Measurements from ENCODE around the gene GMEB2. TPM values are rescaled to one million over a fixed set of nuclear protein-coding genes. Genes with fewer than 3 reads are reported as not detected.

GMEB2 gene
- total RNA-seq, 1 experiment from 2014 or later, result 14.3 TPM

GRCh38 chr20:63627751-63628245 is 897 bp upstream of the GMEB2 start:
- no peaks in the 10 kb centered on the region for H3K79me1 ChIP-seq (ENCODE audit: insufficient read depth, low read depth, low read length, poor library complexity, severe bottlenecking)
- peak overlapping the region; percentile 95 for H3K4me2 ChIP-seq (ENCODE audit: insufficient read depth, insufficient read length, low read length)
- no peak overlapping the region for H2BK15ac ChIP-seq (ENCODE audit: low read depth, low read length)
- no peak overlapping the region for H3K14ac ChIP-seq (ENCODE audit: insufficient read depth, low read length)
- no peaks in the 10 kb centered on the region for H3K9me3 Mint-ChIP-seq
- WGBS (ENCODE audit: extremely low coverage, insufficient read length, low lambda C conversion rate), result no CpG with 5 or more reads among the region's 28 CpGs
- H2BK120ac ChIP-seq (ENCODE audit: low read depth, low read length, poor library complexity, severe bottlenecking), result no peak overlapping the region
- H3K4me1 ChIP-seq (ENCODE audit: insufficient read depth, low read length), result no peaks in the 10 kb centered on the region; the same call in 1 of the 2 replicates
- peaks cover 10% of the 10 kb centered on the region for H3K23me2 ChIP-seq (ENCODE audit: insufficient read length, low read depth, low read length, poor library complexity, severe bottlenecking)
- H3K4me1 Mint-ChIP-seq, result peaks cover 12 to 16% of the 10 kb centered on the region in 2 experiments
- peak overlapping the region; percentile 74 for H3K9ac ChIP-seq (ENCODE audit: extremely low read depth, insufficient read length, low read length)
- H3K18ac ChIP-seq (ENCODE audit: insufficient read length, low read depth, low read length), result no peak overlapping the region
- no peak overlapping the region for H3K4ac ChIP-seq (ENCODE audit: low read depth, low read length)
- no peak overlapping the region for H2BK20ac ChIP-seq (ENCODE audit: low read depth, low read length, poor library complexity, severe bottlenecking)
- H3K9me3 ChIP-seq (ENCODE audit: control insufficient read depth, low read depth, low read length), result no peaks in the 10 kb centered on the region
- H4K20me1 ChIP-seq (ENCODE audit: control insufficient read depth, insufficient read depth, insufficient read length), result no peaks in the 10 kb centered on the region
- H3K27me3 Mint-ChIP-seq (ENCODE audit: low read depth), result peaks cover 3% of the 10 kb centered on the region
- no peak overlapping the region for H2BK5ac ChIP-seq (ENCODE audit: insufficient read length, low read length)
- no peak overlapping the region for H3K56ac ChIP-seq (ENCODE audit: insufficient read length, low read depth, low read length)
- H3K27me3 ChIP-seq (ENCODE audit: insufficient read depth, low read length), result no peaks in the 10 kb centered on the region
- H3K4me3 Mint-ChIP-seq, result peak overlapping the region; percentile 67 to 81
- no peak overlapping the region for H3K27ac Mint-ChIP-seq
- TF ChIP-seq CTCF (conservative IDR thresholded peaks at IDR 0.05), result no peak
- no peak overlapping the region for H4K91ac ChIP-seq (ENCODE audit: insufficient read length, low read depth, low read length)
- no peak overlapping the region for H2BK12ac ChIP-seq (ENCODE audit: insufficient read length, low read depth, low read length)
- no peak overlapping the region for H3K27ac ChIP-seq (ENCODE audit: insufficient read length, low read depth, low read length)
- H4K5ac ChIP-seq (ENCODE audit: insufficient read length, low read depth, low read length), result no peak overlapping the region
- H2AFZ ChIP-seq (ENCODE audit: low read length), result no peak overlapping the region
- peaks cover 0 to 1% (median 0%) of the 10 kb centered on the region in 3 experiments; a peak in 4 of 7 replicates for H3K36me3 Mint-ChIP-seq (ENCODE audit: insufficient read depth in 1 of 3, low read depth in 3 of 3)
- peaks cover 3% of the 10 kb centered on the region; the same call in 1 of the 2 replicates for H3K79me2 ChIP-seq (ENCODE audit: insufficient read depth, low read length)
- DNase-seq, result no peak
- no peak overlapping the region for H4K8ac ChIP-seq (replicated peaks; ENCODE audit: insufficient read length, low read depth, low read length)
- H3T11ph ChIP-seq (ENCODE audit: low read length), result no peak overlapping the region
- H2AK5ac ChIP-seq (ENCODE audit: insufficient read length, low read length), result no peak overlapping the region
- no peak overlapping the region for H3K23ac ChIP-seq (ENCODE audit: insufficient read length, low read depth, low read length)
